HG02759 (cell line): ENCODE measurements around the gene EDEM2.
A peak's percentile ranks its signal among the peaks of the same experiment; 100 is the strongest.
"Not testable (repeated sequence)": the region's sequence is repeated elsewhere in the genome, so short reads cannot be mapped to it uniquely, and the experiment has no call there.

Source experiments
- ATAC-seq: cut with Tn5 transposase; IDR thresholded peaks from one replicate; pipeline ENCODE4 v1.9.1; 2021; ENCODE audit warnings: mild to moderate bottlenecking, moderate library complexity; ENCODE audit not compliant: unreplicated experiment

The EDEM2 gene

DNA sequence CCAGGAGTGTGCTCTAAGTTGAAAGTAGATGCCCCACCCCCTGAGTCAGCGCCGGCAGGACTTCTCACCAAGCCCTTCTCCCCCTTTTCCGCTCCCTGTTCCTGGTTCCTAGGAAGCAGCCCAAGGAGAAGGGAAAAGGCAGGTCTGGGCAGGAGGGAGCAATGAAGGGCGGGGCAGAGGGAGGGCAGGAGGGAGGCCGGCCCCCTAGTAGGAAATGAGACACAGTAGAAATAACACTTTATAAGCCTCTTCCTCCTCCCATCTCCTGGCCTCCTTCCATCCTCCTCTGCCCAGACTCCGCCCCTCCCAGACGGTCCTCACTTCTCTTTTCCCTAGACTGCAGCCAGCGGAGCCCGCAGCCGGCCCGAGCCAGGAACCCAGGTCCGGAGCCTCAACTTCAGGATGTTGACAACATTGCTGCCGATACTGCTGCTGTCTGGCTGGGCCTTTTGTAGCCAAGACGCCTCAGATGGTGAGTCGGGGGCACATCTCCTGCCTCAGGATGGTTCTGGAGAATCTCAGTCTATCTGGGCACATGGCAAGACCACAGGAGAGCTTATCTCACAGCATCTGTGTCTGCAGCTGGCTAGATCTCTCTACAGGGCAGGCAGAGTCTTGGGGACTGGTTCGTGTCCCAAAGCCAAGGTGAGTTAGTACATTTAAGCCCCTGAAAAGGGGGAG is 24.8 kb upstream of the EDEM2 start, which contains the start of gene PROCR:
Gene PROCR (plus strand): TSS at position 320 of the 681 bp plus-strand sequence. CDS start 83 bp downstream, at position 403.
- no peak for ATAC-seq

- ATAC-seq, result no peak
Measured at GRCh38 chr20:35171438-35171752, 24.3 kb upstream of the EDEM2 start.

DNA sequence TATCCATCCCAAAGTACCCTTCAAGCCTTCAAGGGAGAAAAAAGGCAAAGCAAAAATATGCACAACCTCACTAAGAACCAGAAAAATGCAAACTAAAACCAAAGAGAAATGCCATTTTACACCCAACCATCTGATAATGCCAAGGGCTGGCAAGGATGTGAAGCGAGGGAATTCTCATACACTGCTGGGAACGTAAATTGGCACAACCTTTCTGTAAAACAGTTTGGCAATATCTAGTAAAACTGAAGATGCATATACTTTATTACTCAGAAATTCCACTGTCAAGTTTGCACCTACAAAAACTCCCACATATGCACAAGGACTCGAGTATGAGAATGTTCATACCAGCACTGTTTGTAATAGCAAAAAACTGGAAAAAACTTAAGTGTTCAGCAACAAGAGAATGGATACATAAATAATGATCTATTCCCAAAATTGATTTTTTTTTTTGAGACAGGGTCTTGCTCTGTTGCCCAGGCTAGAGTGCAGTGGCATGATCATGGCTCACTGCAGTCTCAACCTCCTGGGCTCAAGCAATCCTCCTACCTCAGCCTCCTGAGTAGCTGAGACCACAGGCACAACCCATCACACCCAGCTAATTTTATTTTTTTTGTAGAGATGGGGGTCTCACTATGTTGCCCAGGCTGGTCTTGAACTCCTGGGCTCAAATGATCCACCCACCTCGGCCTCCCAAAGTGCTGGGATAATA is 21.7 kb upstream of the EDEM2 start:
- not testable (repeated sequence) for ATAC-seq

DNA sequence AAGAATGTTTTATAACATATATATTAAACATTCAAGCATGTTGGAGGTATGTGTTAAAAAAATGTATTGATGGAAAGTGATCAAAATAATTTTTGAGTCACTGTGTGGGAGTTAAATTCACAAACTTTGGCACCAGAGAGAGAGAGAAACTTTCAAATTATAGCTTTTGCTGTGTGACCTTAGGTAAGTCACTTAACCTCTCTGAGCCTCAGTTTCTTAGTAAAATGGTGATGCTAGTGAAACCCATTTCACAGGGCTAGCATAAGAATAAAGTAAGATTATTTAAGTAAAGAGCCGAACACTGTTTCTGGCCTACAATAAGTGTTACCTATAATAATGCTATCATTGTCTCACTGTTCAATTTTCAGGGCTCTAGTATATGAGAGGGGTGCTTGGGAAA is 20.7 kb upstream of the EDEM2 start:
- no peak for ATAC-seq

DNA sequence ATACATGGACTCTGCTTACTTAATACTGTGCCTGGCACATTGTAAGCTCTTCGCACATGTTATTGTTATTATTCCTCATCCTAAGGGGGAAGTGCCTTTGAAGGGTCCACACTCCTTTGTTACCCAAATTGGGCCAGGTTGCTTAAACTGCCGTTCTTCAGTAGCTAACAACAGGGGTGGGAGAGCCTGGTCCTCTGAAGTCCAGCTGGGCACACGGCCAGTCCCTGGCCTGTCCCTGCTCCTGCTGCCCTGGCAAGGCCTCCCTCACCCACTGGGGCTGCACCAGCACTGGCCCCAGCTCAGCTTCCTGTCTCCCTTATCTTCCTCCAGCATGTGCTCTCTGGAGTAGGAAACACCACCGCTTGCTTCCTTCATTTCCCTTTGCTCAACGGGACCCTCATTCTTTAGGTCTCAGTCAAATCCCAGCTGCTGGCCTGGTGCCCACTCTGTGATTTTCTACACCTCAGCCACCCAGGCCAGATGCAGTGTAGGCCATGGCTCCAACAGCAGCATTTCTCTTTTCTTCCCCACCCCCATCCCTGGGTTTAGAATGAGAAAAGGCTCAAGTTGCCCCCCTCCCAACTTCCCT is 19.2 kb upstream of the EDEM2 start:
- ATAC-seq, result no peak

DNA sequence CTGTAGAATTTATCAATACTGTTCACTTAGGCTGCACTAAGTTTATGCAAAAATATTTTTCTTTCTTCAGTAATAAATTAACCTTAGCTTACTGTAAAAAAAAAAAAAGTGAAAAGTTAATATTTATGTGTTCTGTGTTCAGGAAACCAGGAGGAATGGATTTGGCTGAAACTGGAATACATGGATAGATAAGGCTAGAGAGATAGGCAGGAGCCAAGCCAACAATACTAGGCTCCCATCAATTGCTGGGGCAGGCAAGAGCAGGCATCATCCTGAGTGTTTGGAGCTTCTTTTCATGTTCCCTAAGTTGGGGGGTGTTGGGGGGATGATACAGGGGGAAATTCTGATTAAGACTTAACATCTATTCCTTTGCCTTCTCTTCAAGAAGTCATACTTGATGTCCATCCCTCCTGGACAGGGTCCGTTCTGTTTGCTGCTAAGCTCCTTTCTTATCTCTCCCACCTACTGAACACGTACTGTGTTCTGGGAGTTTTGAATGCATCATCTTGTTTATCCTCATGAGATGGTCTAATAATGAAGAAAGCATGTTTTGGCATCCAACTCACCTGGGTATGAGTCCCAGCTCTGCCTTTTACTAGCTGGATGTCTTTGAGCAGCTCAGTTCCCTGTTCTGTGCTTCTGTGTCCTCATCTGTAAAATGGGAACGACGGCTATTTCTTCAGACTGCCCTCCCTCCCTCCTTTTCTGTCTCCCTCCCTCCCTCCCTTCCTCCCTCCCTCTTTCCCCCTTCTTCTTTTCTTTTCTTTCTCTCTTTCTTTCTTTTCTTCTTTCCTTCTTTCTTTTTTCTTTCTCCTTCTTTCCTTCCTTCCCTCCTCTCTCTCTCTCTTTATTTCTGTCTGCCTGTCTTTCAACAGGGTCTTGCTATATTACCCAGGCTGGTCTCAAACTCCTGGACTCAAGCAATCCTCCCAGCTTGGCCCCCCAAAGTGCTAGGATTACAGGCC is 18.4 kb upstream of the EDEM2 start:
- ATAC-seq, result no peak

DNA sequence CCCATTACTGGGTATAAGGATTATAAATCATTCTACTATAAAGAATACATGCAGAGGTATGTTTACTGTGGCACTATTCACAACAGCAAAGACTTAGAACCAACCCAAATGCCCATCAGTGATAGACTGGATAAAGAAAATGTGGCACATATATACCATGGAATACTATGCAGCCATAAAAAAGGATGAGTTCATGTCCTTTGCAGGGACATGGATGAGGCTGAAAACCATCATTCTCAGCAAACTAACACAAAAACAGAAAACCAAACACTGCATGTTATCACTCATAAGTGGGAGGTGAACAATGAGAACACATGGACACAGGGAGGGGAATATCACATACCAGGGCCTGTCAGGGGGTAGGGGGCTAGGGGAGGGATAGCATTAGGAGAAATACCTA is 17.4 kb upstream of the EDEM2 start:
- ATAC-seq, result not testable (repeated sequence)

DNA sequence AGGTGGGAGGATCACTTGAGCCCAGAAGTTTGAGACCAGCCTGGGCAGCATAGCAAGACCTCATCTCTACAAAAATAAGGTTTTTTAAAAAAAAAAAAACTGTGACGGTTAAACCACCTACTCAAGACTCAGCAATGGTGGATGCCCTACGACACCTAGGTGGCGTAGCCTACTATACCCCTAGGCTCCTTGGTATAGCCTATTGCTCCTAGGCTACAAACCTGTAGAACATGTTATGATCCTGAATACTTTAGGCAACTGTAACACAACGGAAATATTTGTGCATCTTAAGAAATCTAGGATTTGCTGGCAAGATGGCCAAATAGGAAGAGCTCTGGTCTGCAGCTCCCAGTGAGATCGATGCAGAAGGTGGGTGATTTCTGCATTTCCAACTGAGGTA is 13.2 kb upstream of the EDEM2 start:
- not testable (repeated sequence) for ATAC-seq

- ATAC-seq, result no peak
Measured at GRCh38 chr20:35156978-35157377, 9.8 kb upstream of the EDEM2 start.

DNA sequence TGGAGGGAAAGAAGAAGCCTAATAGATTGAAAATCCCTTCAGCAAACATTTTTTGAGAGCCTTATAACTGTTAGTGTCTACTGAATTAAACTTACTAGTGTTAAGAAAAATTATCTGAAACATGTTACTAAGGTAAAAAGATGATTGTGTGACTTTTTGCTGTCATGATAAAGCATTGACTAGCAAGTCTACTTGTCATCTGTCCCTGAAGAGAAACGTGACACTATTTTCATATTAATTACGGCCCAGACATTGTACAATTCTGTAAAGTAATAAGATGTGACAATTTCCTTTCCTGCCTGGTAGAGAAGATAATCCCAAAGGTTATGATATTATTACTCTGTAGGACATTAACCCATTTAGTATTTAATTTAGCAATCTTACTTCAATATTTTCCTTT is 8.8 kb upstream of the EDEM2 start:
- ATAC-seq, result no peak

GRCh38 chr20:35151736-35152135 is 4.6 kb upstream of the EDEM2 start:
- ATAC-seq, result no peak

DNA sequence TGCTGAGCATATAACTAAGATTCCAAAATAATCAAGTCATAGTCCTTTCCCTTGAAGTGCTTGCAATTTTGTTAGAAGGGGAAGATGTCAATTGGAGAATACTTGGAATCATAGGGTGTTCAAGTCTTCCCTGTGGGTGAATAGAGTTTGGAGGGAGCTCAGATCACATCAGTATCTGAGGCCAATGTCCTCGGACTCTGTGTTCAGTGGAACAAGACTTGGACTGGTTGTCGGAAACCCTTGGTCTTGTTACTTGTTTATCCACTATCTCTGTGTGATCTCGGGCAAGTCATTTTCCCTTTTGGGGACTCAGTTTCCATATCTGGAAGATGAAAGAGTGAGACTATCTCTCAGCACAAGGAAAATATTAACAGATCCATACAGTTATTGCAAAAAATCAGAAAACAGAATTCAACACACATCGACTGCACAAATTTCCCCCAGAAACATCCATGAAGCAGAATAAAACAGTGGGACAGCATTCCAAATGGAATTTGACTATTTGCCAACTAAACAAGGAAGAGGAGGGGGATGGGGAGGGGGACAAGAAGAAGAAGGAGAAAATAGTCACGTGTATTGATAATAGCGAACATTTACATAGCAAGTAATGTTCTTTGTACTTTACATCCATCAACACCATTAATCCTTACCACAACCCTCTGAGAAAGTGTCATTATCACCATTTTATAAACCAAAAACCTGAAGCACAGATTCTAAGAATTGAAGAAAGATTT is 3.9 kb upstream of the EDEM2 start:
- no peak for ATAC-seq

DNA sequence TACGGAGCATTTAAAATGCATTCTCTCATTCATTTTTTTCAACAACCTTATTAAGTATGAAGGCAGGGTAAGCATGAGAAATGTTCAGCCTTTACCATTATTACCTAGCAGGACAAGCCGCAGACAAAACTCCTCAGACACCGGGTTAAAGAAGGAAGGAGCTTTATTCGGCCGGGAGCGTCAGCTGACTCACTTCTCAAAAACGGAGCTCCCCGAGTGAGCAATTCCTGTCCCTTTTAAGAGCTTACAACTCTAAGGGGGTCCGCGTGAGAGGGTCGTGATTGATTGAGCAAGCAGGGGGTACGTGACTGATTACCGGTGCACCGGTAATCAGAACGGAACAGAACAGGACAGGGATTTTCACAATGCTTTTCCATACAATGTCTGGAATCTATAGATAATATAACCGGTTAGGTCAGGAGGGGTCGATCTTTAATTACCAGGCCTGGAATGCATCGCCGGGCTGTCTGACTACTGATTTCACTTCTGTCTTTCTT is 487 bp upstream of the EDEM2 start:
- ATAC-seq, result peak; percentile 21

- ATAC-seq, result no peak
Measured at GRCh38 chr20:35146299-35146919, 727 bp downstream of the EDEM2 start.

GRCh38 chr20:35145141-35145564 is 2.0 kb downstream of the EDEM2 start:
- ATAC-seq, result no peak

GRCh38 chr20:35144694-35145093 is 2.4 kb downstream of the EDEM2 start:
- no peak for ATAC-seq

DNA sequence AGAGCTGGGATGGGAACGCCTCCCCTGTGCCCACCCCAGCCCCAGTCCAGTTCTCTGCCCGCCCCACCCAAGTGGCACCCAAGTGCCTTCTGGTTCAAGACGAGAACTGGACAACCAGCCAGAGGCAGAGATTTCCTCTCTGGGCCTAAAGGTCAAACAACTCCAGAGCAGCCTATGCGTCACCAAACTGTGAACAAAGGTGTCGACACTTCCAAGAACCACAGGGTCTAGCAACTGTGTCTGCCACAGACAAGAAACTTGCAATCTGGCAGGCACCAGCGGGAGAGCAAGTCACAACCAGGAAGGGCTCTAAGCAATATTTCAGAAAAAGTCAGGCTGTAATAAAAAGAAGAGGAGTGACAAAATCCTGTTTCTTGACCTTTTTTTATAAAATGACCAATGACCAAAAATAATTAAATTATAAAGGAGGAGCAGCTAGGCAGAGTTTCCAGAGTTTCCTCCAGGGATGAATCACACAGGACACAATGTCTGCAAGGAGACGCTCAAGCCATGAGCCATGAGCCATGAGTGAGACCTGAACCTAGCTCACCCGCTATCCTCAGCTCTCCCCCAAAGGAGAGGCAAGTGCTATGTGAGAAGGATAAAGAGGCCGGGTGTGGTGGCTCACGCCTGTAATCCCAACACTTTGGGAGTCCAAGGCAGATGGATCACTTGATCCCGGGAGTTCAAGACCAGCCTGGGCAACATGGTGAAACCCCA is 11.1 kb downstream of the EDEM2 start:
- no peak for ATAC-seq

DNA sequence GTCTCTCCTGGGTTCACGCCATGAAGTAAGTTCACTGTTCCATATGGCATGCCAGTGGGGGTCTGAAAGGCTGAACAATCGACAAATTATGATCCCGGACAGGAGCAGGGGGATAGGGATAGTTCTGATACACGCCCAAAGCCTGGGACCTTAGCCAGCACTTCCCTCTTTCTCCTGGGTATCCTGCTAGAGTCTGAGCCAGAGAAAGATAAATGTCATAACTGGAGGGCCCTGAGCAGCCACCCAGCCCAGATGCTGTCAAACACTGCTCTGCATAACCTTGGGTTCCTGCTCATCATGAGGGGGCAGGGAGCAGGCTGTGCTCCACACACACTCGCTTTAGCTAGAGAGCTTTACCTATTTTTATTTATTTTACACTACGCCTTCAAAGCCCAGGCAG is 12.3 kb downstream of the EDEM2 start:
- ATAC-seq, result no peak

DNA sequence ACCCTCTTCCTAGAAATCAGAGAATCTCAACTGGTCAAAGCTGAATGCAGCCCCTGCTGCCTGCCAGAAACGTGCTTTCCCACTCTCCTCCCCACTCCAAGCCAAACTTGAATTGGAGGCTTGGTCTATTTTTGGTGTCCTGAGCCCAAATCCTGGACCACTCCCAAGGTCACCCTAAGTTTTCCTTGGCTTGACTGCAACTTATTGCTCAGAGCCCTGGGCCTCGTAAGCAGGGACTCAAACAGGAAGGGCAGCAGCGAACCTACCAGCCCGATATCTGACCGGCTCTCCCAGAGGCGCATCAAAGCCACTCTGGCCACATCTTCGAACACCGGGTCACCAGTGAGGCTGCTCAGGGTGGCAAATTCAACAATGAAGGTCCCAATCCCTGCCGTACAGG is 12.7 kb downstream of the EDEM2 start:
- ATAC-seq, result no peak
